ENCODE measurements around the gene KCNN4. TPM values are rescaled to one million over a fixed set of nuclear protein-coding genes. Genes with fewer than 3 reads are reported as not detected.

KCNN4 gene
- total and polyA plus RNA-seq, 2 of the 13 experiments (the other 11 are each of a cell fraction or from before 2014, with no cell fraction given): 0.13 to 0.25 TPM

- TF ChIP-seq KDM4B (CRISPR knock-in tag; IDR thresholded peaks at IDR 0.05) (no peak), TBP (CRISPR knock-in tag; IDR thresholded peaks at IDR 0.05) (no peak), E2F5 (CRISPR knock-in tag; conservative IDR thresholded peaks at IDR 0.05) (0 out of 2 replicates have a peak, but pooled peaks have one; percentile 55), YEATS2 (CRISPR knock-in tag; IDR thresholded peaks at IDR 0.05; ENCODE audit: borderline replicate concordance) (peak; percentile 66; the same call in 1 of the 2 replicates), ZBTB4 (CRISPR knock-in tag; IDR thresholded peaks at IDR 0.05; ENCODE audit: borderline replicate concordance) (no peak), SALL2 (CRISPR knock-in tag; IDR thresholded peaks at IDR 0.05) (no peak), THAP9 (CRISPR knock-in tag; IDR thresholded peaks at IDR 0.05; ENCODE audit: borderline replicate concordance) (peak; percentile 56; the same call in 1 of the 2 replicates), MXI1 (IDR thresholded peaks at IDR 0.05; ENCODE audit: borderline replicate concordance, low read depth, low read length) (peak; percentile 53; the same call in 1 of the 3 replicates), ETS1 (CRISPR knock-in tag; IDR thresholded peaks at IDR 0.05) (no peak), KLF9 (CRISPR knock-in tag; IDR thresholded peaks at IDR 0.05; ENCODE audit: low read depth) (no peak), TERF1 (CRISPR knock-in tag; IDR thresholded peaks at IDR 0.05) (no peak), SRSF4 (IDR thresholded peaks at IDR 0.05; ENCODE audit: low read depth, low read length, poor library complexity, severe bottlenecking) (no peak), CREBL2 (CRISPR knock-in tag; IDR thresholded peaks at IDR 0.05; ENCODE audit: borderline replicate concordance) (no peak), ZNF713 (CRISPR knock-in tag; IDR thresholded peaks at IDR 0.05) (no peak)
Measured at GRCh38 chr19:43826787-43827754, 46.3 kb upstream of the KCNN4 start, which contains the start of gene ZNF283 (continued).
